ENCODE data around the gene EYA4.

GRCh38 chr6:133399426-133399825 is 158.3 kb downstream of the EYA4 start:
- TF ChIP-seq POLR2A (IDR thresholded peaks at IDR 0.05) (no peak), CTCF (IDR thresholded peaks at IDR 0.05) (no peak), POLR2AphosphoS5 (IDR thresholded peaks at IDR 0.05) (no peak)

Data from breast epithelium (tissue), 3 donors.